Measurements from ENCODE around the gene SGSM2.

DNA sequence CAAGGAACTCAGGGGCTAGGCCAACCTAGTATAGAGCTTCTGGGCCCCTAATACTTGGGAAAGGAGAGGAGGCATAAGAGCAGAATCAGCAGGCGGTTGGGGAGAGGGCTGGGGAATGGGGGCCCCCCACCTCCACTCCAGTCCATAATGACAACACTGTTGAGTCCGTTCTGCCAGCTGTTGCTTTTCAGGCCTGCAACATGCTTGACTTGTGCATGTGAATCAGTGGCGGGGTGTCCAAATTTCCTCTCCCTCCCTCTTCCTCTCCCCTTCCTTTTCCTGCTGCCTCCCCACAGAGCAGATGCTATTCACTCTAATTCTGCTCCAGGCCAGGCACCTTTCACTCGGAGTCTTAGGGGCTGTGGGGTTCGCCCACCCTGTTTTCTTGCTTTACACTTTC lies 31.7 kb downstream of the SGSM2 start:
- TF ChIP-seq TAF1 (IDR thresholded peaks at IDR 0.05; ENCODE audit: low read depth) (no peak), RAD21 (IDR thresholded peaks at IDR 0.05; ENCODE audit: low read depth) (no peak)

Measured in Ishikawa (cell line).